HAP-1 (cell line): ENCODE data around the gene SHISA9.

Source experiments
- DNase-seq, 2 experiments: peaks; one replicate each; pipeline ENCODE4 v3.0.0-alpha.2; 2016 to 2020; ENCODE audit warnings: low spot score in 2 of 2
- H3K27me3 ChIP-seq: fragments of 250-450 bp; sonication (Bioruptor Pico); 2 replicates; pipeline ENCODE4 v1.5.1; 2020; ENCODE audit warnings: low read depth, mild to moderate bottlenecking, moderate library complexity
- H3K36me3 ChIP-seq: fragments of 250-450 bp; sonication (Bioruptor Pico); replicated peaks from 2 replicates; pipeline ENCODE4 v1.5.1; 2020; ENCODE audit warnings: mild to moderate bottlenecking
- H3K4me1 ChIP-seq: fragments of 250-450 bp; sonication (Bioruptor Pico); 2 replicates; pipeline ENCODE4 v1.5.1; 2020; ENCODE audit warnings: mild to moderate bottlenecking
- H3K4me3 ChIP-seq: fragments of 250-450 bp; sonication (Bioruptor Pico); 2 replicates; pipeline ENCODE4 v1.5.1; 2020; ENCODE audit warnings: mild to moderate bottlenecking, moderate library complexity
- H3K9me3 ChIP-seq: fragments of 250-450 bp; sonication (Bioruptor Pico); 2 replicates; pipeline ENCODE4 v1.5.1; 2020; ENCODE audit warnings: mild to moderate bottlenecking, moderate library complexity
- in situ Hi-C: fragments of 300-500 bp; cut with MboI; formaldehyde crosslinking; loops from 3 replicates; pipeline ENCODE4 v1.14.3; 2020; ENCODE audit warnings: low sequenced_read_pairs, inconsistent platforms, mixed read lengths

The SHISA9 gene

GRCh38 chr16:13153696-13154095 lies 252.3 kb downstream of the SHISA9 start:
- in situ Hi-C loops = no loop called here
- Histone ChIP-seq H3K27me3 (no peaks in the 10 kb centered on the region), H3K36me3 (no peaks in the 10 kb centered on the region), H3K4me3 (no peak overlapping the region), H3K4me1 (no peaks in the 10 kb centered on the region), H3K9me3 (no peaks in the 10 kb centered on the region; the same call in 1 of the 2 replicates)
- no peak for DNase-seq

- Histone ChIP-seq H3K9me3 (peaks cover under 1% of the 10 kb centered on the region; the same call in 1 of the 2 replicates), H3K36me3 (no peaks in the 10 kb centered on the region), H3K27me3 (no peaks in the 10 kb centered on the region), H3K4me3 (no peak overlapping the region), H3K4me1 (no peaks in the 10 kb centered on the region)
- in situ Hi-C loops = no loop called here
- no peak for DNase-seq
Measured at GRCh38 chr16:13154799-13155198, 253.4 kb downstream of the SHISA9 start.

GRCh38 chr16:13155377-13155776 lies 254.0 kb downstream of the SHISA9 start:
- in situ Hi-C loops = no loop called here
- Histone ChIP-seq H3K4me1 (no peaks in the 10 kb centered on the region), H3K4me3 (no peak overlapping the region), H3K36me3 (no peaks in the 10 kb centered on the region), H3K9me3 (peaks cover 2% of the 10 kb centered on the region; the same call in 1 of the 2 replicates), H3K27me3 (no peaks in the 10 kb centered on the region)
- DNase-seq = no peak

- Histone ChIP-seq H3K4me3 (no peak overlapping the region), H3K4me1 (no peaks in the 10 kb centered on the region), H3K27me3 (no peaks in the 10 kb centered on the region), H3K9me3 (peaks cover 2% of the 10 kb centered on the region; the same call in 1 of the 2 replicates), H3K36me3 (no peaks in the 10 kb centered on the region)
- DNase-seq = no peak
- in situ Hi-C loops = no loop called here
Measured at GRCh38 chr16:13155780-13156179, 254.4 kb downstream of the SHISA9 start.

- Histone ChIP-seq H3K4me3 (no peak overlapping the region), H3K36me3 (no peaks in the 10 kb centered on the region), H3K27me3 (no peaks in the 10 kb centered on the region), H3K4me1 (no peaks in the 10 kb centered on the region), H3K9me3 (peaks cover 2% of the 10 kb centered on the region; the same call in 1 of the 2 replicates)
- DNase-seq = no peak
- in situ Hi-C loops = no loop called here
Measured at GRCh38 chr16:13157082-13157481, 255.7 kb downstream of the SHISA9 start.

GRCh38 chr16:13158427-13158826 lies 257.0 kb downstream of the SHISA9 start:
- Histone ChIP-seq H3K4me3 (no peak overlapping the region), H3K27me3 (no peaks in the 10 kb centered on the region), H3K4me1 (no peaks in the 10 kb centered on the region), H3K36me3 (no peaks in the 10 kb centered on the region), H3K9me3 (0 out of 2 replicates have a peak, but pooled peaks cover 2% of the 10 kb centered on the region)
- in situ Hi-C loops = no loop called here
- no peak for DNase-seq

GRCh38 chr16:13165024-13165423 lies 263.6 kb downstream of the SHISA9 start:
- Histone ChIP-seq H3K4me1 (no peaks in the 10 kb centered on the region), H3K9me3 (0 out of 2 replicates have a peak, but pooled peaks cover 5% of the 10 kb centered on the region), H3K36me3 (no peaks in the 10 kb centered on the region), H3K27me3 (no peaks in the 10 kb centered on the region), H3K4me3 (no peak overlapping the region)
- DNase-seq = no peak
- in situ Hi-C loops = no loop called here

GRCh38 chr16:13168091-13168572 lies 266.7 kb downstream of the SHISA9 start:
- in situ Hi-C loops = no loop called here
- DNase-seq = no peak
- H3K9me3 ChIP-seq = 0 out of 2 replicates have a peak, but pooled peaks cover 5% of the 10 kb centered on the region
- no peak overlapping the region for H3K4me3 ChIP-seq
- no peaks in the 10 kb centered on the region for H3K27me3 ChIP-seq
- no peaks in the 10 kb centered on the region for H3K4me1 ChIP-seq
- H3K36me3 ChIP-seq = no peaks in the 10 kb centered on the region

- no peak for DNase-seq
- H3K4me3 ChIP-seq = no peak overlapping the region
- H3K36me3 ChIP-seq = no peaks in the 10 kb centered on the region
- H3K4me1 ChIP-seq = no peaks in the 10 kb centered on the region
- H3K27me3 ChIP-seq = no peaks in the 10 kb centered on the region
- in situ Hi-C loops = no loop called here
- 0 out of 2 replicates have a peak, but pooled peaks cover 3% of the 10 kb centered on the region for H3K9me3 ChIP-seq
Measured at GRCh38 chr16:13171313-13171712, 269.9 kb downstream of the SHISA9 start.

- Histone ChIP-seq H3K4me1 (no peaks in the 10 kb centered on the region), H3K27me3 (no peaks in the 10 kb centered on the region), H3K4me3 (no peak overlapping the region), H3K36me3 (no peaks in the 10 kb centered on the region), H3K9me3 (no peaks in the 10 kb centered on the region)
- no peak for DNase-seq
- in situ Hi-C loops = no loop called here
Measured at GRCh38 chr16:13176711-13177110, 275.3 kb downstream of the SHISA9 start.

- H3K27me3 ChIP-seq = no peaks in the 10 kb centered on the region
- no peak for DNase-seq
- no peaks in the 10 kb centered on the region for H3K36me3 ChIP-seq
- in situ Hi-C loops = no loop called here
- no peak overlapping the region for H3K4me3 ChIP-seq
- no peaks in the 10 kb centered on the region for H3K4me1 ChIP-seq
- H3K9me3 ChIP-seq = no peaks in the 10 kb centered on the region
Measured at GRCh38 chr16:13178318-13178717, 276.9 kb downstream of the SHISA9 start.

GRCh38 chr16:13181432-13181831 lies 280.0 kb downstream of the SHISA9 start:
- in situ Hi-C loops = no loop called here
- H3K36me3 ChIP-seq = no peaks in the 10 kb centered on the region
- no peaks in the 10 kb centered on the region for H3K9me3 ChIP-seq
- H3K4me3 ChIP-seq = no peak overlapping the region
- H3K4me1 ChIP-seq = no peaks in the 10 kb centered on the region
- no peaks in the 10 kb centered on the region for H3K27me3 ChIP-seq
- DNase-seq = no peak

- Histone ChIP-seq H3K36me3 (no peaks in the 10 kb centered on the region), H3K9me3 (peaks cover 3% of the 10 kb centered on the region; the same call in 1 of the 2 replicates), H3K27me3 (no peaks in the 10 kb centered on the region), H3K4me3 (no peak overlapping the region), H3K4me1 (no peaks in the 10 kb centered on the region)
- no peak for DNase-seq
- in situ Hi-C loops = no loop called here
Measured at GRCh38 chr16:13186813-13187212, 285.4 kb downstream of the SHISA9 start.

- no peaks in the 10 kb centered on the region for H3K27me3 ChIP-seq
- H3K4me3 ChIP-seq = no peak overlapping the region
- H3K4me1 ChIP-seq = no peaks in the 10 kb centered on the region
- peaks cover 3% of the 10 kb centered on the region; the same call in 1 of the 2 replicates for H3K9me3 ChIP-seq
- H3K36me3 ChIP-seq = no peaks in the 10 kb centered on the region
- in situ Hi-C loops = no loop called here
- DNase-seq = no peak
Measured at GRCh38 chr16:13189250-13189649, 287.9 kb downstream of the SHISA9 start.

GRCh38 chr16:13193721-13194120 lies 292.3 kb downstream of the SHISA9 start:
- no peaks in the 10 kb centered on the region for H3K27me3 ChIP-seq
- no peak overlapping the region for H3K4me3 ChIP-seq
- no peak for DNase-seq
- in situ Hi-C loops = no loop called here
- no peaks in the 10 kb centered on the region for H3K36me3 ChIP-seq
- peaks cover 6% of the 10 kb centered on the region for H3K9me3 ChIP-seq
- no peaks in the 10 kb centered on the region for H3K4me1 ChIP-seq
